ENCODE data around the gene CCDC187. TPM values are rescaled to one million over a fixed set of nuclear protein-coding genes. Genes with fewer than 3 reads are reported as not detected.
A peak's percentile ranks its signal among the peaks of the same experiment; 100 is the strongest.

The CCDC187 gene
- total and polyA plus RNA-seq, 4 experiments from 2014 or later: not detected

DNA sequence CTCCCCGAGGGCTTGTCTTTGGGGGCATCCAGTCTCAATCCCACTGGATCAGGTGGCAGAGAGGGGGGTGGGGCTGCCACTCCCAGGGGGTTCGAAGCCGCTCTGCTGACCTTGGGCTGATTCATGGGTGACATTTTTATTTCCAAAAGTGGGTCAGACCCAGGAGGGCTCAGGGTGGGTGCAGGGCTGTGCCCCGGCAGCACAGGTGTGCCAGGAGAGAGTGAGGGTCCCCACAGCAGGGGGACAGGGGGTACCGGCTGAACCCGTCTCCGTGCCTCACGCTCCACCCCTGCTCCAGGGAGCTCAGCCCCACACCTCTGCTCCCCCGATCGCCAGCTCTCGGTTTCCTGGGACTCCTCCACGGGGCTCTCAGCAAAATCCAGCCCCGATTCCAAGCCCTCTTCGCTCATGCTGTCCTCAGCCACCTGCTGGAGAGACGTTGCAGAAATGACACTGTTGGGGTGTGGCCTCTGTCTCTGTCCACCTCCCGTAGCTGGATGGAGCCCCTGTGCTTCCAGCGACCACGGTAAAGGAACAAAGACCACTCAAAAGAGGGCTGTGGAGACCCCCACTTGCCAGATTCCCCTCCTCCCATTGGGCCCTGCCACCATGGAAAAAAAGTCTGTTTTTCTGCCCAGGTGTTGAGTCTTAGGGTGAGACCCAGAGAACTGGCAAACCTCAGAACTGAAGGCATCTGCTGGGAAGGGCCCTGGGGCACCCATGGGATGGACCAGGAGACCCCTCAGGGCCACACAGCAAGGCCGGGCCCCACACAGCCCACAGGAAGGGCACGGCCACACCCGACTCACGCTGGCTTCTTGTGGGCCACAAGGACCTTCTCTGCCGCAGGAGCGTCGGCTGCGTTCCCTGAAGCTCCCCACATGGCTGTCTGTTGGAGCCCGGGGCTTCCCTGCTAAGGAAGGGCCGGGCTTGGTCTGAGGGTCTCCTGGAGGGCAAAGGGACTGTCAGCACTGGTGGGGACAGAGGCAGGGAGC is 47.7 kb downstream of the CCDC187 start:
- DNase-seq: peak in 1 of 5 donors; percentile 3
- H3K36me3 Mint-ChIP-seq: no peaks in the 10 kb centered on the region
- H3K27me3 ChIP-seq (ENCODE audit: insufficient read depth, low read length): no peaks in the 10 kb centered on the region
- H3K4me1 Mint-ChIP-seq: no peaks in the 10 kb centered on the region
- H3K4me3 ChIP-seq (ENCODE audit: low read length in 2 of 2): no peak overlapping the region
- CTCF ChIA-PET (ENCODE audit: partially characterized antibody): no interaction called here
- no peak overlapping the region for H3K27ac ChIP-seq (ENCODE audit: low read depth, low read length)
- intact Hi-C loops (cut with micrococcal nuclease): no loop called here
- H3K36me3 ChIP-seq (ENCODE audit: insufficient read depth, low read length): no peaks in the 10 kb centered on the region
- no peaks in the 10 kb centered on the region for H3K4me1 ChIP-seq (ENCODE audit: insufficient read depth, low read length)
- H3K4me3 Mint-ChIP-seq: no peak overlapping the region
- H3K9me3 Mint-ChIP-seq: peaks cover 0 to 2% (median 0%) of the 10 kb centered on the region in 8 donors
- no peak overlapping the region for H3K27ac Mint-ChIP-seq
- POLR2A ChIA-PET (ENCODE audit: partially characterized antibody): interaction anchor here (1.1 kb wide), 1 partner anchor 12 kb away, joined by 3 read pairs; no protein-coding TSS in a partner anchor
- no peaks in the 10 kb centered on the region for H3K9me3 ChIP-seq (ENCODE audit: control insufficient read depth in 1 of 2, low read length in 2 of 2)
- peaks cover 0 to 3% of the 10 kb centered on the region in 2 donors for H3K27me3 Mint-ChIP-seq

DNA sequence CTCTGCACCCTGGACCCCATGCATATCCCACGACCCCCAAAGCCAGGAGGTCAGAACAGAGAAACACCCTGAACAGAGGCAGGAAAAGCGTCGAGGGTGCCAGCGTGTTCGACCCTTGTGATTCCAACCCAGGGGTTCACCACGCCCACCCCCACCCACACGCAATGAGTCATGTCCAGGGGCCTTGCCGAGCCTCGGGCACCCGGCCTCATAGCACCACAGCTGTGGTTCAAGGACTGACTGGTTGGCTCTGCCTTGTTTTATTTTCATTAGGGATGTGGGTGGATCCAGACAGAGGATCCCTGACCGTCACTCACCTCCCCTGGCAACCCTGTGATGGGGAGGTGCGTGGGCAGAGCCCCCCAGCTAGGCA is 48.7 kb downstream of the CCDC187 start:
- Mint-ChIP-seq H3K36me3 (no peaks in the 10 kb centered on the region), H3K27me3 (peaks cover 0 to 3% of the 10 kb centered on the region in 2 donors), H3K27ac (peak overlapping the region in 1 of 7 donors; percentile 18), H3K4me1 (no peaks in the 10 kb centered on the region), H3K4me3 (no peak overlapping the region), H3K9me3 (peaks cover 0 to 2% (median 0%) of the 10 kb centered on the region in 8 donors)
- POLR2A ChIA-PET (ENCODE audit: partially characterized antibody): no interaction called here
- Histone ChIP-seq H3K4me3 (ENCODE audit: low read length in 2 of 2) (no peak overlapping the region), H3K27me3 (ENCODE audit: insufficient read depth, low read length) (no peaks in the 10 kb centered on the region), H3K36me3 (ENCODE audit: insufficient read depth, low read length) (no peaks in the 10 kb centered on the region), H3K4me1 (ENCODE audit: insufficient read depth, low read length) (no peaks in the 10 kb centered on the region), H3K9me3 (ENCODE audit: control insufficient read depth in 1 of 2, low read length in 2 of 2) (no peaks in the 10 kb centered on the region), H3K27ac (ENCODE audit: low read depth, low read length) (no peak overlapping the region)
- no peak for DNase-seq
- intact Hi-C loops (cut with micrococcal nuclease): no loop called here
- CTCF ChIA-PET (ENCODE audit: partially characterized antibody): no interaction called here

DNA sequence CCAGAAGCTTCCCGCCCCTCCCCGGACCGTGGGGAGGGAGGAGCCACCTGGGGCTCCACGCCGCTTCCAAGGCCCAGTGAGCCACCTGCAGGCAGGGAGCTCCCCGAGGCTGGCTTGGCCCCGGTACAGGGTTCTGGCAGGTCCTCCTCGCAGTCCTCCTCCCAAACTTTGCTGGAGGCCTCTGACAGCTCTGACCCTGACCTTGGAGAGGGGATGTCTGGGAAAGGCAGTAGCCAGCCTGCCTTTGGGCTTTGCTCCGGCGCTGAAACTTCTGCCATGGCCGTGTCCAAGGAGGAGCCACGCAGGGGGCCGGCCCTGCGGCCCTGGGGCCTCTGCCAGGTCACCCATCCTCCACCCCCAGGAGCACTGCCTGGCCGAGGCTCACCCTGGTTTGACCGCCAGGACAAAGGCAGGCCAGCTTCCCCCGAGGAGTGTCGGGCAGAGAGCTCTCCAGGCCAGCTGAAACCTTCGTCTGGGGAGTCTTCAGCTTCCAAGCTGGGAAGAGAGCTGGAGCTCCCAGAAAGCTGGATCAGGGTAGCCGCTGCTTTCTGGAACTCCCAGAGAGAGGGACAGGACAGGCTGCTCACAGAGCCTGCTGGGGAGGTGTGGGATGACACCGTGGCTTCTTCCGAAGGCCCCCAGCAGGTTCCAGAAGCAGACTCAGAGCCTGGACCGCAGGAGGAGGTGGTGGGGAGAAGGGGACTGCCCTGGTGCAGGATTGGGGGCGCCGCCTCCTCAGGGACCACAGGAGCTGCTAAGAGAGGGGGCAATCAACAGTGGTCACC is 49.3 kb downstream of the CCDC187 start:
- H3K27ac Mint-ChIP-seq: peak overlapping the region in 1 of 7 donors; percentile 18
- H3K27me3 Mint-ChIP-seq: peaks cover 0 to 3% of the 10 kb centered on the region in 2 donors
- no peak overlapping the region for H3K4me3 Mint-ChIP-seq

DNA sequence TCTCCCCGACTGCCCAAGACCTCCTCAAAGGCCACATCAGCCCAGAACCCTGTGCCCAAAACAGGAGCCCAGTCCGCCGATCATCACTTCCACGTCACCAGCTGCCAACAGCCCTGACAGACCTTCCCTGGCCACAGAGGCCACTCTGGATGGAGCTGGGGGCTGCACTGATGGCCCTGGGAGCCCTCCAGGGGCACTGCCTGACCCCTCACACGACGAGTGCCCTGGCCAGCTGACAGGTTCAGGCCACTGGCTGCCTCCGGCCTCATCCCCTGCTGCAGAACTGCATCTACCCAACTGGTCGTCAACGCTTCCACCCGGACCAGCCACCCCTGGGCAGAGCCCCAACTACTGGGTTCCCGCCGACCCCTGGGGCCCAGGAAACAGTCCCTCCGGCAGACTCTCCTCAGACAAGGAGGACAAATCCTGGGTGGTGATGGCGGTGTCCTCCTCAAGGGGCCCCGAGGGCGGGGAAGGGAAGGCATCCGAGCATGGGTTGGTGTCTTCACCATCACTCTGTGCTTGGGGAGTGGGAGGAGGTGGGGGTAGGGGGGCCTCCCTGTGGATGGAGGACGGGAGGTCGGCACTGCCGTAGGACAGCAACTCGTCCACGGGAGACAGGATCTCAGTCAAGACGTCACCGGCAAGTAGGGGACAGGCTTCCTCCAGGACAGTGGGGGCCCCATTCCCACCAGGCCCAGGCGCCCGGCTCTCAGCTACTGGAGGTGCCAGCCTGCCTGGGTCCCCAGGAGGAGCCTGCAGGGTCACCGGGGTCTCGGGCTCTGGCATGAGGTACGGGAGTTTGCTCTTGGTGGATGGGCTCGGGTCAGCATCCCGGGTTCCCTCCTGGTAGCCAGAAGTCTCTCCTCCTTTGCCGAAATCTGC is 50.4 kb downstream of the CCDC187 start:
- POLR2A ChIA-PET (ENCODE audit: partially characterized antibody): no interaction called here
- no peak for DNase-seq
- intact Hi-C loops (cut with micrococcal nuclease): no loop called here
- Mint-ChIP-seq H3K27ac (peak overlapping the region in 1 of 7 donors; percentile 41), H3K27me3 (peaks cover 0 to 3% of the 10 kb centered on the region in 2 donors), H3K9me3 (peaks cover 0 to 2% (median 0%) of the 10 kb centered on the region in 8 donors), H3K4me3 (no peak overlapping the region), H3K4me1 (no peaks in the 10 kb centered on the region), H3K36me3 (no peaks in the 10 kb centered on the region)
- Histone ChIP-seq H3K4me3 (ENCODE audit: low read length in 2 of 2) (no peak overlapping the region), H3K27me3 (ENCODE audit: insufficient read depth, low read length) (no peaks in the 10 kb centered on the region), H3K9me3 (ENCODE audit: control insufficient read depth in 1 of 2, low read length in 2 of 2) (no peaks in the 10 kb centered on the region), H3K4me1 (ENCODE audit: insufficient read depth, low read length) (no peaks in the 10 kb centered on the region), H3K27ac (ENCODE audit: low read depth, low read length) (no peak overlapping the region), H3K36me3 (ENCODE audit: insufficient read depth, low read length) (no peaks in the 10 kb centered on the region)
- CTCF ChIA-PET (ENCODE audit: partially characterized antibody): no interaction called here

More for the DNA sequence above, 49.3 kb downstream of the CCDC187 start:
- no peaks in the 10 kb centered on the region for H3K4me1 Mint-ChIP-seq
- Histone ChIP-seq H3K27ac (ENCODE audit: low read depth, low read length) (no peak overlapping the region), H3K9me3 (ENCODE audit: control insufficient read depth in 1 of 2, low read length in 2 of 2) (no peaks in the 10 kb centered on the region), H3K36me3 (ENCODE audit: insufficient read depth, low read length) (no peaks in the 10 kb centered on the region), H3K4me1 (ENCODE audit: insufficient read depth, low read length) (no peaks in the 10 kb centered on the region), H3K27me3 (ENCODE audit: insufficient read depth, low read length) (no peaks in the 10 kb centered on the region), H3K4me3 (ENCODE audit: low read length in 2 of 2) (no peak overlapping the region)
- peaks cover 0 to 2% (median 0%) of the 10 kb centered on the region in 8 donors for H3K9me3 Mint-ChIP-seq
- intact Hi-C loops (cut with micrococcal nuclease): no loop called here
- DNase-seq: no peak
- POLR2A ChIA-PET (ENCODE audit: partially characterized antibody): no interaction called here
- CTCF ChIA-PET (ENCODE audit: partially characterized antibody): no interaction called here
- no peaks in the 10 kb centered on the region for H3K36me3 Mint-ChIP-seq

DNA sequence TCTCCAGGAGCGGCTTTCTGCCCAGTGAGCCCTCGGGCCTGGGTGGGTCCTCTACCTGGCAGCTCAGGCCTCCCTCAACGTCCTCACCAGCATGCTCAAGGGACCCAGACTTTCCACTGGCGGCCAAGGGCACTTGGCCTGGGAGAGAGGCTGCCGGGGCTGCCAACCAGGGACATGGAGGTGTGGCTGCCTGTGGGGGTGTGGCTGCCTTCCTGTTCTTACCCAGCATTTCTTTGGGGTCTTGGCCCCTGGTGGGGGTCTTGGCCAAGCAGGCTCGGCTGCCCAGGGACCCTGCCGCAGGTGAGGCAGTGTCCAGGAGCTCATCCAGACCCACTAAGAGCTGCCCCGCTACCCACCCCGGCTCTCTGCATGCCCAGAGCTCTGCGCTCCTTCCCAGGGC is 51.0 kb downstream of the CCDC187 start:
- POLR2A ChIA-PET (ENCODE audit: partially characterized antibody): no interaction called here
- H3K27me3 Mint-ChIP-seq: peaks cover 0 to 3% of the 10 kb centered on the region in 2 donors
- intact Hi-C loops (cut with micrococcal nuclease): no loop called here
- no peaks in the 10 kb centered on the region for H3K4me1 Mint-ChIP-seq
- H3K9me3 Mint-ChIP-seq: peaks cover 0 to 2% (median 0%) of the 10 kb centered on the region in 8 donors
- CTCF ChIA-PET (ENCODE audit: partially characterized antibody): no interaction called here
- no peaks in the 10 kb centered on the region for H3K27me3 ChIP-seq (ENCODE audit: insufficient read depth, low read length)
- H3K36me3 ChIP-seq (ENCODE audit: insufficient read depth, low read length): no peaks in the 10 kb centered on the region
- no peak for DNase-seq
- H3K4me3 ChIP-seq (ENCODE audit: low read length in 2 of 2): no peak overlapping the region
- no peaks in the 10 kb centered on the region for H3K4me1 ChIP-seq (ENCODE audit: insufficient read depth, low read length)
- no peaks in the 10 kb centered on the region for H3K36me3 Mint-ChIP-seq
- H3K27ac ChIP-seq (ENCODE audit: low read depth, low read length): no peak overlapping the region
- no peak overlapping the region for H3K4me3 Mint-ChIP-seq
- peak overlapping the region in 1 of 7 donors; percentile 41 for H3K27ac Mint-ChIP-seq
- no peaks in the 10 kb centered on the region for H3K9me3 ChIP-seq (ENCODE audit: control insufficient read depth in 1 of 2, low read length in 2 of 2)

DNA sequence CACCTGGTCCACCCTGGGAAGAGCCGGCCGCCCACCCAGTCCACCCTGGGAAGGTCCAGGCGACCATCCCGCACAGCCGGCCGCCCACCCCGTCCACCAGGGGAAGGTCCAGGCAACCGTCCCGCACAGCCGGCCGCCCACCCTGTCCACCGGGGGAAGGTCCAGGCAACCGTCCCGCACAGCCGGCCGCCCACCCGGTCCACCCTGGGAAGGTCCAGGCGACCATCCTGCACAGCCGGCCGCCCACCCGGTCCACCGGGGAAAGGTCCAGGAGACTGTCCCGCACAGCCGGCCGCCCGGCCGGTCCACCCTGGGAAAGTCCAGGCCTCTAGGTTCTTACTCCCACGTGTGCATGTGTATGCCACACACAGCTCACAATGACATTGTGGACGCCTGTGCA is 51.6 kb downstream of the CCDC187 start:
- ChIA-PET CTCF (ENCODE audit: partially characterized antibody) (no interaction called here), POLR2A (ENCODE audit: partially characterized antibody) (no interaction called here)
- no peaks in the 10 kb centered on the region for H3K36me3 Mint-ChIP-seq
- intact Hi-C loops (cut with micrococcal nuclease): no loop called here
- H3K4me3 ChIP-seq (ENCODE audit: low read length in 2 of 2): no peak overlapping the region
- peaks cover 0 to 2% (median 0%) of the 10 kb centered on the region in 8 donors for H3K9me3 Mint-ChIP-seq
- H3K36me3 ChIP-seq (ENCODE audit: insufficient read depth, low read length): no peaks in the 10 kb centered on the region
- no peak overlapping the region for H3K4me3 Mint-ChIP-seq
- no peak for DNase-seq
- H3K27me3 Mint-ChIP-seq: peaks cover 0 to 3% of the 10 kb centered on the region in 2 donors
- no peaks in the 10 kb centered on the region for H3K4me1 ChIP-seq (ENCODE audit: insufficient read depth, low read length)
- H3K9me3 ChIP-seq (ENCODE audit: control insufficient read depth in 1 of 2, low read length in 2 of 2): no peaks in the 10 kb centered on the region
- no peaks in the 10 kb centered on the region for H3K27me3 ChIP-seq (ENCODE audit: insufficient read depth, low read length)
- no peak overlapping the region for H3K27ac ChIP-seq (ENCODE audit: low read depth, low read length)
- no peaks in the 10 kb centered on the region for H3K4me1 Mint-ChIP-seq
- H3K27ac Mint-ChIP-seq: no peak overlapping the region

Data from CD4-positive, alpha-beta memory T cell (primary cell).